22Rv1 (cell line): Measurements from ENCODE around the gene RPP14.
A peak's percentile ranks its signal among the peaks of the same experiment; 100 is the strongest.

ENCODE experiments used
- H3K27ac ChIP-seq: fragments of 450-650 bp; 2 replicates; pipeline ENCODE4 v1.5.1; 2017
- CTCF ChIP-seq: fragments of 450-650 bp; IDR thresholded peaks from 2 replicates; pipeline ENCODE4 v1.5.1; 2017; ENCODE audit warnings: mild to moderate bottlenecking
- ZFX ChIP-seq: fragments of 450-650 bp; IDR thresholded peaks from 2 replicates; pipeline ENCODE4 v1.6.1; 2017; ENCODE audit warnings: antibody characterized with exemption, borderline replicate concordance

The RPP14 gene

DNA sequence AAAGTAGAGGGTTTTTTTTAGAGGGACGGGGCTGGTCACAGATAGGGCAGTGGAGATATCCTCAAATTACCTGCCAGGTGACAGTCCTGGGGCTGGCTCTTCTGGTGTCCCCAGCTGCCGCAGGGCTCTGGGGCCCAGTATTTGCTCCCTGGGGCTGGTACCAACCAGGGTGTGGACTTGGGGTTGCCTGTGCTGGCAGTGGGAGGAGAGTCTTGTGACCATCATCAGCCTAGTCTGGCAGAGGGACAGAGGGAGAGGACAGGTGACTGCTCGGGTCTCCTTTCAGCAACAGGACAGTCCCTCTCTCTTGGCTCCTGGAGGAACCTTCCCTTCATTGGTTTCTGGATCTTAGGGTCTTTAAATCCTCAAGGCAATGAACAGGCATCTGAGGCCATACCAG is 7.9 kb upstream of the RPP14 start:
- no peak for TF ChIP-seq CTCF
- no peak for TF ChIP-seq ZFX
- no peak overlapping the region for H3K27ac ChIP-seq

GRCh38 chr3:58299075-58299474 is 7.0 kb upstream of the RPP14 start:
- TF ChIP-seq ZFX = no peak
- no peak for TF ChIP-seq CTCF
- no peak overlapping the region for H3K27ac ChIP-seq

DNA sequence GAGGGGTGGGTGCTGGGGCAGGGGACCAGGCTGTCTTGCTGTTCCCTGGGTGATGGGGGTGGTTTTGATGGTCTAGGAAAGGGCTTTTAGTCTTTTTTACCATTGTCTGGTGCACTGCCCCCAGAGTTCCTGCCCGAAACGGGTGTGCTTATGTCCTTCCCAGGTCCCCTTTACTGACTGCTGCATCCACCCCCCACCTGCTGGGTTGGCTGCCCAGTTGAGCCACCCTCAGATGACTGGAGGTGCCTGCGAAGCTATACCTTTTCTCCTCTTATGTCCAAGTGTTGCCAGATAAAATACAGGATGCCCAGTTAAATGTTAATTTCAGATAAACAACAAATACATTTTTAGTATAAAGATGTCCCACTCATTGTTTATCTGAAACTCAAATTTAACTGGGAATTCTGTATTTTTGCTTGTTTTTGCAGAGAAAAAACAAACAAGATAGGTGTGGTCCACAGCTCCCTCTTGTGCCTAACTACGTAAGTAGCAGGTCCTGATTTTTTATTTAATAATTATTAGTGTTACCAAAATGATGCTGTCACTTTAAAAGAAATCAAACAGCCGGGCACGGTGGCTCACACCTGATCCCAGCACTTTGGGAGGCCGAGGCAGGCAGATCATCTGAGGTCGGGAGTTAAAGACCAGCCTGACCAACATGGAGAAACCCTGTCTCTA is 6.1 kb upstream of the RPP14 start:
- H3K27ac ChIP-seq = no peak overlapping the region
- TF ChIP-seq ZFX (no peak), CTCF (peak; percentile 79)

DNA sequence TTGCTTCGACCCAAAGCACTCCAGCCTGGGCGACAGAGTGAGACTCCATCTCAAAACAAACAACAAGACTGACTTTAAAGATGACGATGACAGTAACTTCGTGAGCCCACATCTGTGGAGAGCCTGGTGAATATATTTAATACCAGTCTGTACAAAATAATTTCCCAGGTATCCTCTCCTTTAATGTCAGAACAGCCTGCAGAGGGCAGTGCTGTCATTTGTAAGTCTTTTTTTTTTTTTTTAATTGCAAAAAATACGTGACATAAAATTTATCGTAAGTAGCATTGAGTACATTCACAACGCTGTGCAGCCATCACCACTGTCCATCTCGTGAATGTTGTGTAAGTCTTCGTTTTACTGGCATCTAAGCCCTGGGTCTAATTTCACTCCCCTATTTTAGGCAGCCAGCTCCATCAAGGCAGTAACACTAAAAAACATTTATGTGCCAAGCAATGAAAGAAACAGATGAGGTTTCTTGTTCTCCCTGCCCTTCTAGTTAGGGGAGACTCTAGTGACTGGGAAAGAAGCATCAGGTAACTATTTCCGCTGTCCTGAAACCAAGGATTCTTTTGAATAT is 1.7 kb downstream of the RPP14 start:
- TF ChIP-seq CTCF (peak; percentile 78), ZFX (no peak)
- H3K27ac ChIP-seq = peak overlapping the region; percentile 89

DNA sequence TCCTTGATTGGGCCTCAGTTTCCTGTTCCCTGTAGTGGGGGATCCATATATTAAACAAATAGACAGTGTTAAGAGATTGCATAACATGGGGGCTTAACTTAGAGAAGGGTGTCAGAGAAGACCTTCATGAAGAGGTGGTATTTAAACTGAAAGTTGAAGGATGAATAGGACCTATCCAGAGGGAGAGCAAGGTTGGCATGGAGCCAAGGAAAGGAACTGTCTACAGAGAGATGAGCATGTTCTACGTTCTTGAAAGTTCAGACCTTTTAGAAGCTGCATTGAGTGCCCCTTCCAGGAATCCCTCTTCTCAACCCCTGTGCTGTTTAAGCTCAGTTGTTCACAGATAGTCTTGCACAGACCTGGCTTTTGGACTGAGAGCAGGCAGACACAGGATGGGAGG is 2.7 kb downstream of the RPP14 start:
- no peak for TF ChIP-seq ZFX
- no peak for TF ChIP-seq CTCF
- no peak overlapping the region for H3K27ac ChIP-seq

- TF ChIP-seq ZFX (no peak), CTCF (no peak)
- no peak overlapping the region for H3K27ac ChIP-seq
These were observed 11.8 kb downstream of the RPP14 start for GRCh38 chr3:58317811-58318210.

DNA sequence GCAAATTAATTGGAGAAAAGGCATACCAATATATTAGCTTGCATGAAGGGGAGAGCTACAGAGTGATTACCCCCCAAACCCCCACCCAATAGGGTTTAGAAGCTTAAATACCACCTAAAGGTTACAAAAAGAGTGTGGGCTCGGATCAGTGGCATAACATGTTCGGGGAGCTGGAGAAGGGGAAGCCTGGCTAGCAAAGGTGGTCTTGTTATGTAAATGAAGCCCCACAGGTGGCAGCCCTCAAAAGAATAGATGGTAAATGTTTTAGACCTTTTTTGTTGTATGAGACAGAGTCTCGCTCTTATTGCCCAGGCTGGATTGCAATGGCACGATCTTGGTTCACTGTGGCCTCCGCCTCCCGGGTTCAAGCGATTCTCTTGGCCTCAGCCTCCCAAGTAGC is 15.7 kb downstream of the RPP14 start:
- H3K27ac ChIP-seq = no peak overlapping the region

More for the DNA sequence above, 15.7 kb downstream of the RPP14 start:
- no peak for TF ChIP-seq ZFX
- TF ChIP-seq CTCF = no peak
